Ovary (tissue), 9 donors: ENCODE data around the gene AMMECR1L. TPM values are rescaled to one million over a fixed set of nuclear protein-coding genes. Genes with fewer than 3 reads are reported as not detected.

Source experiments
- DNase-seq, 5 donors: peaks; one replicate each; pipeline ENCODE4 v3.0.0-alpha.2; 2019 to 2020
- H3K27ac ChIP-seq, 2 donors: fragments of 200-600 bp; one replicate each; pipeline versions ENCODE4 v1.5.1 to v1.8.0; 2019 to 2022
- H3K27me3 ChIP-seq: fragments of 200-600 bp; one replicate; pipeline ENCODE4 v1.8.0; 2022
- H3K36me3 ChIP-seq: fragments of 200-600 bp; sonication (generic); one replicate; pipeline ENCODE4 v1.5.1; 2019
- H3K4me1 ChIP-seq: one replicate; pipeline ENCODE4 v1.8.1; 2013; ENCODE audit warnings: mild to moderate bottlenecking, moderate library complexity; ENCODE audit not compliant: insufficient read depth
- H3K4me3 ChIP-seq: fragments of 200-600 bp; sonication (generic); one replicate; pipeline ENCODE4 v1.5.1; 2017
- H3K9me3 ChIP-seq, 2 donors: fragments of 200-600 bp in 1 of 2; sonication (generic) in 1 of 2; one replicate each; pipeline versions ENCODE4 v1.5.1 to v1.8.1; 2013 to 2019; ENCODE audit warnings: mild to moderate bottlenecking in 1 of 2, moderate library complexity in 1 of 2
- CTCF ChIP-seq, 3 donors: fragments of 450-650 bp in 2 of 3; fragments of 200-600 bp in 1 of 3; IDR thresholded peaks; one replicate each; pipeline versions ENCODE4 v1.5.1 to v1.8.0; 2016 to 2022; ENCODE audit warnings: antibody characterized with exemption in 3 of 3, mild to moderate bottlenecking in 1 of 3
- EP300 ChIP-seq: sonication (generic); formaldehyde crosslinking; IDR thresholded peaks from one replicate; pipeline ENCODE4 v1.6.1; 2017; ENCODE audit warnings: antibody characterized with exemption
- POLR2A ChIP-seq: fragments of 450-650 bp; IDR thresholded peaks from one replicate; pipeline ENCODE4 v1.6.1; 2017; ENCODE audit warnings: antibody characterized with exemption, mild to moderate bottlenecking, moderate library complexity
- WGBS, 3 donors: extraction: QIAGEN DNeasy Blood & Tissue Kit in 1 of 3; methylation state at CpG; one replicate each; pipeline versions ENCODE4 v1.1.5 to v1.1.7; 2013 to 2017; 5-methylcytosine and 5-hydroxymethylcytosine counted together
- intact Hi-C, 4 donors: fragments of 100-400 bp; cut with DNase I; formaldehyde crosslinking; loops; one replicate each; pipeline versions ENCODE4 v1.11.0 to v1.15.1; 2022 to 2023
- polyA plus RNA-seq, 2 donors: library from polyadenylated mRNA; stranded (reverse); fragments of 200-250 nt in 1 of 2; fragments of 350-450 nt in 1 of 2; fragmentation: Illumina TruSeq in 1 of 2; extraction: RNeasy Lipid Tissue Mini Kit (QIAGEN cat#74804) in 1 of 2; gene quantifications; one replicate each; pipeline ENCODE4 v1.2.3, GENCODE V29; 2013 to 2014
- total RNA-seq, 7 donors: library from RNA; depleted of rRNA in 2 of 7; stranded (reverse); fragments of >200 nt in 2 of 7; fragmentation: NEBNext Ultra II Directional in 3 of 7; extraction: Animal tissue kit (Norgen Biotek cat#: 25700) in 3 of 7; gene quantifications; one replicate each; pipeline versions ENCODE4 v1.1.0 to v1.2.4, GENCODE V29; 2016 to 2023
- donor health status: DM: no; HTN: no; CAD: no; lungs with moderate emphysema.
- donor health status: DM: no; HTN: no; CAD: no.
- donor health status: Bipolar disorder and iron deficiency.
- donor health status: DM: yes; HTN: yes; CAD: no.
- donor health status: DM: no; HTN: no; CAD: no.
- donor health status: DM: yes; HTN: yes; CAD: no.

Gene AMMECR1L
- total and polyA plus RNA-seq, 9 donors = 7.7 to 18.8 (median 15.7) TPM

- H3K27me3 ChIP-seq = no peaks in the 10 kb centered on the region
- intact Hi-C loops = no loop called here
- TF ChIP-seq POLR2A = no peak
- no peak for TF ChIP-seq EP300
- no peak for TF ChIP-seq CTCF (IDR thresholded peaks at IDR 0.05)
- DNase-seq = no peak
- no peaks in the 10 kb centered on the region for H3K4me1 ChIP-seq
- H3K27ac ChIP-seq = no peak overlapping the region
- H3K4me3 ChIP-seq = no peak overlapping the region
- H3K36me3 ChIP-seq = no peaks in the 10 kb centered on the region
- WGBS, 3 donors = 68 to 77% (median 76%) methylated on average over 7 of the region's 7 CpGs
- no peaks in the 10 kb centered on the region for H3K9me3 ChIP-seq
These were observed 11.1 kb downstream of the AMMECR1L start for GRCh38 chr2:127874378-127875269.

- TF ChIP-seq POLR2A (no peak), EP300 (no peak), CTCF (IDR thresholded peaks at IDR 0.05) (no peak)
- intact Hi-C loops = no loop called here
- H3K27me3 ChIP-seq = no peaks in the 10 kb centered on the region
- no peak overlapping the region for H3K27ac ChIP-seq
- DNase-seq = peak in 1 of 5 donors; percentile 50
- no peaks in the 10 kb centered on the region for H3K36me3 ChIP-seq
- no peak overlapping the region for H3K4me3 ChIP-seq
- H3K4me1 ChIP-seq = no peaks in the 10 kb centered on the region
- no peaks in the 10 kb centered on the region for H3K9me3 ChIP-seq
- 52 to 64% (median 59%) methylated on average over 14 of the region's 14 CpGs for WGBS, 3 donors
These were observed 12.0 kb downstream of the AMMECR1L start for GRCh38 chr2:127873707-127874303.

- DNase-seq = no peak
- TF ChIP-seq CTCF (IDR thresholded peaks at IDR 0.05) = no peak
- intact Hi-C loops = no loop called here
- no peak overlapping the region for H3K27ac ChIP-seq
- no peaks in the 10 kb centered on the region for H3K36me3 ChIP-seq
- H3K4me1 ChIP-seq = no peaks in the 10 kb centered on the region
- no peaks in the 10 kb centered on the region for H3K27me3 ChIP-seq
- no peaks in the 10 kb centered on the region for H3K9me3 ChIP-seq
- H3K4me3 ChIP-seq = no peak overlapping the region
These were observed 13.4 kb downstream of the AMMECR1L start for GRCh38 chr2:127872354-127872753.

- no peaks in the 10 kb centered on the region for H3K9me3 ChIP-seq
- TF ChIP-seq POLR2A (no peak), CTCF (IDR thresholded peaks at IDR 0.05) (no peak)
- H3K36me3 ChIP-seq = no peaks in the 10 kb centered on the region
- intact Hi-C loops = loop anchor here in 2 of 4 donors (10.0 kb wide), 1 partner anchor 159 kb away; the partner anchor contains the start of gene SAP130 (in 2 of the 2)
- no peak for DNase-seq
- H3K27me3 ChIP-seq = no peaks in the 10 kb centered on the region
- H3K4me1 ChIP-seq = no peaks in the 10 kb centered on the region
- H3K4me3 ChIP-seq = no peak overlapping the region
- no peak overlapping the region for H3K27ac ChIP-seq
These were observed 19.8 kb downstream of the AMMECR1L start for GRCh38 chr2:127865926-127866325.
